OCI-LY7 (cell line): ENCODE results near the gene UBTD2.

Experiments used
- CTCF ChIP-seq: fragments of 200-600 bp; sonication (generic); conservative IDR thresholded peaks from 2 replicates; pipeline ENCODE4 v1.5.1; 2014; ENCODE audit warnings: mild to moderate bottlenecking, antibody characterized with exemption, low read length, moderate library complexity, mixed read lengths
- EZH2phosphoT487 ChIP-seq: fragments of 200-600 bp; sonication (generic); IDR thresholded peaks from 2 replicates; pipeline ENCODE4 v1.6.1; 2018; ENCODE audit warnings: low read depth, borderline replicate concordance, mild to moderate bottlenecking, mixed run types, antibody characterized with exemption, low read length, moderate library complexity, mixed read lengths

- TF ChIP-seq CTCF (no peak), EZH2phosphoT487 (no peak)
Measured at GRCh38 chr5:172175263-172175719, 108.3 kb downstream of the UBTD2 start.
